A673 (cell line): ENCODE data around the gene CXCR5.

Experiments
- EZH2 ChIP-seq: fragments of 200-600 bp; sonication (generic); IDR thresholded peaks from 2 replicates; pipeline ENCODE4 v1.6.1; 2017; ENCODE audit warnings: borderline replicate concordance, low read depth, mild to moderate bottlenecking, mixed read lengths, antibody characterized with exemption, low read length; ENCODE audit not compliant: poor library complexity, severe bottlenecking
- TF ChIP-seq, protein P1 (sequence below): fragments of 300-800, 200-600 bp; sonication (generic); conservative IDR thresholded peaks from 2 replicates; pipeline ENCODE4 v1.5.1; 2017; ENCODE audit warnings: low read depth, mild to moderate bottlenecking, antibody characterized with exemption, low read length, moderate library complexity, mixed read lengths

DNA sequence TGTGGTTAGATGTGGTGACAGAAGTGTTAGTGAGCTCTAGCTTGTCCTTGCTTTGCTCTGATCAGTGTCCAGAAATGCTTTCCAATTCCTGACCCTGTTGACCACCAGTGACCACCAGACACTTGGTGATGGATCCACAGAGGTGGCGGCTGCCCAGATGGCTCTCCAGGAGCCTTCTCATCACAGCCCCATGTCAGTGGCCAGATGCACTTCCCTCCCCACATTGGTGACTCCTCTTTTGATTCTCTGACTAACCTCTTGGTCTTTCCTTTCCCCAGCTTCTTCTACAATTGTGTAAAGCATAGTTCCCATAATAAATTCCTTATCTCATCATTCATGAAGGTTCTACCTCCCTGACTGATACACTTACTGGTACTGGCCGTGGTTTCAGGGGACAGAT, 40.1 kb upstream of the CXCR5 start:
- TF ChIP-seq, protein P1, sequence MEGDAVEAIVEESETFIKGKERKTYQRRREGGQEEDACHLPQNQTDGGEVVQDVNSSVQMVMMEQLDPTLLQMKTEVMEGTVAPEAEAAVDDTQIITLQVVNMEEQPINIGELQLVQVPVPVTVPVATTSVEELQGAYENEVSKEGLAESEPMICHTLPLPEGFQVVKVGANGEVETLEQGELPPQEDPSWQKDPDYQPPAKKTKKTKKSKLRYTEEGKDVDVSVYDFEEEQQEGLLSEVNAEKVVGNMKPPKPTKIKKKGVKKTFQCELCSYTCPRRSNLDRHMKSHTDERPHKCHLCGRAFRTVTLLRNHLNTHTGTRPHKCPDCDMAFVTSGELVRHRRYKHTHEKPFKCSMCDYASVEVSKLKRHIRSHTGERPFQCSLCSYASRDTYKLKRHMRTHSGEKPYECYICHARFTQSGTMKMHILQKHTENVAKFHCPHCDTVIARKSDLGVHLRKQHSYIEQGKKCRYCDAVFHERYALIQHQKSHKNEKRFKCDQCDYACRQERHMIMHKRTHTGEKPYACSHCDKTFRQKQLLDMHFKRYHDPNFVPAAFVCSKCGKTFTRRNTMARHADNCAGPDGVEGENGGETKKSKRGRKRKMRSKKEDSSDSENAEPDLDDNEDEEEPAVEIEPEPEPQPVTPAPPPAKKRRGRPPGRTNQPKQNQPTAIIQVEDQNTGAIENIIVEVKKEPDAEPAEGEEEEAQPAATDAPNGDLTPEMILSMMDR: no peak
- no peak for TF ChIP-seq EZH2
